HPDE6-E6E7 (cell line): ENCODE measurements around the gene LRPPRC.

ENCODE experiments used
- DNase-seq: peaks from one replicate; pipeline ENCODE4 v3.0.0; 2011; ENCODE audit warnings: missing footprints; ENCODE audit errors: extremely low spot score

The LRPPRC gene

DNA sequence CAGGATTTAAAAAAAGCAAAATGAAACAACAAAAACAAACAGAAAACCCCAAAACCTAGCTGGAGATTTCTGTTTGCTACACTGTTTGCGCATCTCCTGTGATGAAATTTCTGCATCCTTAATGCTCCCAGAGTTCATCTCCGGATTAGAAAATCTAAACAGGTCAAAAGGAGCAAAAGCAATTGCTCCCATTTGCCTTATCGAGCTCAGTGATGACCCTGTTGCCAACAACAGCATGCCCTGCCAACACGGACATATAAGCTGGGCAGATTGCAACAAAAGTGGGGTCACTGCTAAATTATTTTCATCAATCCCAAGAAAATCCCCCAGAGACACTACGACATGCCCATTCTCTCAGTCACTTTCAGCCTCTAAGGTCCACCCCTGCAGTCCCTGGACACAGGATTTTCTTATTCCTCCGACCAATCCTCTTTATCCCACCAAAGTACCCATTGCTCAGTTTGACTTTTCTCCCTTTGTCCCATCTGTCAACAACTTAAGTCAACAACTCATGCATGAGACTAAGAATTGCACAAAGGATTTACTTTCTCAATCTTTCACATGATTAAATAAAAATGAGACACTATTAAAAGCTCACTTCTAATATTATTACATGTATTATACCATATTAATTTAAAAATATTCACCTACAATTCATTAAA lies 89.2 kb downstream of the LRPPRC start:
- no peak for DNase-seq

DNA sequence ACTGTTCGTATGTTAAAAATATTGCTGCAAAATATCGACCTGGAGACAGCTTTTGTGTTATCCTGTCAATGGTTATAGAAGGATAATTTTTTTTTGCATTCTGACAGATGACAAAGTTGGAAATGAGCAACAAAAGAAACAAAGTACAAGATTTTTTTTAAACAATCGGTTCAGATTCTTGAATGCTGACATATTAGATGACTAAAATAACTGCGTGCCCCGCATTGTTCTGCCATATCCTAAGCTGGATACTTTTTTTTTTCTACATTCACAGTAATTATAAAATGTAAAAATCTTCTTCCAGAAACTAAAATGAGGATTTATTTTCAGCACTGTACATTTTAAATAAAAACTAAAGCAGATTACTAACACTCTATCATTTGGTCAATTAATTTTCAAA lies 89.9 kb downstream of the LRPPRC start:
- DNase-seq: no peak

DNA sequence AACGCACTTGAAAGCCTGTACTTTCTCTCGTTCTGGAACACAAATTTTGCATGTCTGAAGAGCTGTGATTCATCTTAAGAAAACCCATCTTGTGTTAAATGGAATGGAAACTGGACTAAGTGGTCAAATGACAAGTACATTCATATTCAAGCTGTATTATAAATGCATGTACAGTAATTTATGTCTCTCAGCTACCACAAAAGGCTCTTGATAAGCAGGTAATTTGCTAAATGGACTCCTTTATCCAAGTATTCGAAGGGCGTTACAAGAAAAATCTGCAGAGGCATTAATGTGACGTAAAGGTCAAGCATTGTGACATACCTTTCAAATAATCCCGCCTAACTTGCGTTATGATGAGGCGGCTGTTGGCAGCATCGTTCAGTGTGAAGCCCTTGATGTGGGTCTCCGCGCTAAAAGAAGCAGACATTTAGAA lies 90.4 kb downstream of the LRPPRC start:
- DNase-seq: no peak

DNA sequence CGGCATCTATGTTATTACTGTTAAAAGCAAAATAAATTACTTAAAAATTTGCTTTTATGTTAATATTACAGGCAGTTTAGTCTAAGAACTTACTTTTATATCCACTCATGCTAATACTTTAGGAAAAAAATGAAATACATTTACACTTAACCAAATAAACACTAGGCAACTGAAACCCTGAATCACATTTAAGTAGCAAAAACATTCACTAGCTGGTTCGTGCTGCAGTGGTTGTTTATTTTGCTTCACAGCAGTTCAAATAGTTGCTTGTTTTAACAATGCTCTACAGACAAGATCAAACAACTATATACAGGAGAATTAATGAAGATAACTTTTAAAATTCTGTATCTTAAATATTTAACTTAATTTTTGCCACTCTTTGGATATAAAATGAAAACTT lies 96.2 kb downstream of the LRPPRC start:
- DNase-seq: no peak

DNA sequence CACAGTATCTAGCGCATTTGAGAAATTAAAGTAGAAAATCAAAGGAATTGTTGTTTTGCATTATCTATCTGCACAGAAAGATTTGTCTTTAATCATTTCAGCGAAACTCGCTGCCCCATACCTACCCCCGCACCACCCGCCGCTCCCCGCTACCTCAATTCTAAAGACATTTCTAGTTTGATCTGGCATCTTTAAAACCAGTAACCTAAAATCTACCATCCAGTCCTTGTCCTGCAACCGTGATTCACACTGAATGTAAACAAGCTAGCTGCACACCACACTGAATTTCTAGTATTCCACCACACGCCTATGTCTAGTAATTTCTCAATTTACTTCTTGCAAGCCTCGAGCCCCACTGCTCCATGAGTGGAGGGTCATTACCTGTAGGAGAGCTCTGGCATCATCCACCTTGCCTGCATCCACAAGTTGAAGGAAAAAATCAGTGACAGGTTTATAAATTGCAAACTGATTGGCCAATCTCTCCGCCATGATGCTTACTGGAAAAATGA lies 96.9 kb downstream of the LRPPRC start:
- no peak for DNase-seq

DNA sequence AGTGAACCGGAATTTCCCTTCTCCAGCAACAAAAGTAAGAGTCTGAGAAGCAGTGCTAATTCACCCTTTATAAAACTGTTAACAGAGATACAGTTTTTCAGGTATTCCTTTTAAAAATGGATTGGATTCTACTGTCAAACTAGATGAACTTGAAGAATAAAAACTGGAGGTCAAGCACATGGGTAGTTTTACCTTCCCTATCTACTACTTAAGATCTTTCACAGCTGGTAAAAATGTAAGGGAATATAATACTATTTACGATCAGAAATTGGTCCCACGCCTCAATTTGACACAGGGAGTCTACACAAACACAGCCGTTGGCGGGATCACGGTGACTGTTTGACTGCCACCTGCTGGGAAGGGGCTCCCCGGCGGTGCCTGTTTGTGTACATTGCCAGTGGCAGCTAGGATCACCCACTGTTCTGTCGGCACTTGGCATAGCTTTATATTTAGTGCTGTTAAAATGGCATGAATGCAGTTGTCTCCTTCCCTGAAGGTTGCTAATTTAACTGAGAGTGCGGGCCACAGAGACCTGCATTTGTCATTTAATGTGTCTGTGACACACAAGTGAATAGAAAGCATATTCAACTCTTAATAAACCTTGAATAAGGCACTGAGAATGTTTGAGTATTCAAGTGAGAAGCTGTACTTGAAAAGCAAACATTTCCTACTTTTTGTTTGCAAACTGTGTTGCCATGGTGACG lies 97.5 kb downstream of the LRPPRC start:
- no peak for DNase-seq

DNA sequence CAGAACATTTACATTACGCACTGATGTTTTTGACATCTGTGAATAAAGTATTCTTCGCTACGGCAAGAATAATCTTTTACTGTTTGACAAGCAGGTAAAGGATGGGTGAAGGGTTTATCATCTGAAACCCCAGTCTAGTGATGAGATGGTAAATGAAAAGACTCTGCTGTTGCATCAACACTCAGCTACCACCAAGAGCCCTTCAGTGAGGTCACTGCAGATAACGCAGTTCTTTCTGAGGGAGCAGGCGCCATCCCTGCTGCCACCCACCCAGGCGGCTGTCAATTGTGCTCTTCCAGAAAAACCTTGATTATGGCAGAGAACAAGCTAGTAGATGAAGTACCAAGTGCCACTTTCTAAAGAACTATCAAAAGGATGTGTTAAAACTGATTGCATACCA lies 98.3 kb downstream of the LRPPRC start:
- no peak for DNase-seq

DNA sequence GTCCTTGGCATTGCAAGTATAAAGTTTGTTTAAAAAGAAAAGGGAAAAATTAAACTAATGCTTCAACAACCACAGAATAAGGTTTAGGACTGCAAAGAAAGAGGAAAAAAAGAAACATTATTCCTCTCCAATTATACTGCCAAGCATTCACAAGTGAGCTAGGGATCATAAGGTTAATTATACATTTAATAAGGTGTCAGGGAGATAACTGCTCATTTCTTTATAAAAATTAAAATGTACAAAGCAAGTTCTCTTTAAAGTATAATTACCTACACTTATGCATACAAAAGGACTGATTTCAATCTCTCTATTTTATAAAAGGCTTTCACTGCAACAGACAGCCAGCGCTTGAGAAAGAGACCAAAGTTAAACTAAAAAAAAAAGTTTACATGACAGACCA lies 98.9 kb downstream of the LRPPRC start:
- no peak for DNase-seq

DNA sequence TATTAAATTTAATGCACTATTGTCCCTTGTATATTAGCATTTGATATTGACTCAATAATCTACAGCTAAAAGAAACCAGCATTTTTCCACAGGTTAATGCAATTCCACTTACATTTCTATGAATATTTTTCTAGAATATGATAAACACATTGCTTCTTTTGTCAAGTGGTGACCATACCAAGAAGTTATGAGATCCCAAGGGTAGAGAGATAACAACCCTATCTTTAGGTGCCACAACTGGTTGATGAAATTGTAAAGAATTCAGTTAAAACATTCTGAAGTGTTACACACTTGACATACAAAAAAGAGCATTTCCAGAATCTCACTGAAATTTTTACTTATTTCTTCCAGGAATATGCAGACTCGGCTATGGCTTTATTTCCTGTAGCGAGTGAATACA lies 101.0 kb downstream of the LRPPRC start:
- DNase-seq: no peak

DNA sequence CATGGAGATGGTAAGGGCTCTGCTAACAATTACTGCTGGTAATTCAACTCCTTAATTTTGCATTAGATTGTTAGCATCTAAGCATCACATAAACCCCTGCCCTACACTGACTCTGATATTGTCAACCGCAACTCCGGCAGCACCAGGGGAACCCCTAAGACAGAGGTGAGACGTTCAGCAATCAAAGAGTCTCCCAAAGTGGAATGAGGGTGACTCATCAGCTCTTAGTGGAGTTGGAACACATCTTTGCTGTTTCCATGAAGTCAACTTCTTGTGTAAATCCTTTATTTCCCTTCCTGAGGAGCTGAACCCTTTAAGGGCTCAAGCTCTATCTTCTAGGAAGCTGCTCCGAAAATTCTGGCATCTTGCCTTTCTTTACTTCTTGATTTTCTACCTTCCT lies 104.9 kb downstream of the LRPPRC start:
- no peak for DNase-seq

DNA sequence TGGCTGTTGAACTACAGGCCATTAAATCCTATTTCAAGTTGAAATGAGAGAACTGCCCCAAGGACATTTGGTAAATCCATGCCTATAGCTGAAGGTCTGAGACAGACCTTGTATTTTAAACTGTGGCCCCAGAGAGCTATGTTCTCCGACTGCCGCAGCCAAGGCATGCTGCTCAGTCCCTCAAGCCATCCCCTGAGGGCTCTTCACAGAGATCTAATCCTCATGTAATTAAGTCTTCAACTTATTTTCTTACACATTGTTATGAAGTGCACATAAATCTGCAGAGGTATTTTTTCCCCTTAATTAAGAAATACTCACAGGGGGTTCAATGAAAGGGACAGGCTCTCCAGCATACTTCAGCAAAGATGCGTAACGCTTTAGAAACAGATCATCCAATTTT lies 106.4 kb downstream of the LRPPRC start:
- DNase-seq: no peak

DNA sequence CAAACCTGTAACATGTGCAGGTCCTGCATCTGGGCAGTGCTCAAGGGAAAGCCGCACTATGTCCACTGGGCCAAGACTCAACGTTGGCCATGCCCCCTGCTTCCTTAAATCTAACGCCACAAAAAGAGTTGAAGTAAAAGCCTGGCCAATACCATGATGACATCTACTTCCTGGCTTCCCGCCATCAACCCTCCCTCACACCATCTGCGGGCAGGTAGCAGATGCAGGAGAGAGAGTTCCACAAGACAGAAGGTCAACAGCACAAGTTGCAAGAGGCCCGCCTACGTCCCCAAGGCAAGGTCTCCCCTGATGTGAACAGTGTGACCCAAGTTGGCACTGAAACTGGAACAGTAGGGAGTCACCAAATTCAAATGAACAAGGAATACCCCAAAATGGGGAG lies 108.6 kb downstream of the LRPPRC start:
- DNase-seq: no peak

DNA sequence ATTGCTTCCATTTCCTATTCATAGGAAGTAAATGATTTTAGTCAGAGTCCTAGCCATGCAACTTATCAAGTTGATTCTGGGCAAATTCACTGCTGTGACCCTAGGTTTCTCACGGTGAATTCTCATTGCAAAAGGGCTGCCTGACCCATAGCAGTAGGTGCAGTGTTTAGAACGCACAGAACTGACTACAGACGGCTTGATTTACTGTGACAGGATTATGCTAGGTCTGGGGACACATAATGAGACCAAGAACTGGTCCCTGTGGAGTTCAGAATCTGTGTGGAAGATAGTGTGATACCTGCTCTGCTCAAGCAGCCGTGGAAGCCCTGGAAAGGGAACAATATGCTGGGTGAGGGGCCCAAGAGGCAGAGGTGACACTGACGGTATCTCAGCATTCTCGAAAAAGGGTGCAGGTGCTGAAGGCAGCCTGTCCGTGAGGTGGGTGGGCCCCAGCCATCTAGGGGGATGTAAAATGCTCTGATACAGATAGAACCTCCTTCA lies 110.6 kb downstream of the LRPPRC start:
- no peak for DNase-seq

DNA sequence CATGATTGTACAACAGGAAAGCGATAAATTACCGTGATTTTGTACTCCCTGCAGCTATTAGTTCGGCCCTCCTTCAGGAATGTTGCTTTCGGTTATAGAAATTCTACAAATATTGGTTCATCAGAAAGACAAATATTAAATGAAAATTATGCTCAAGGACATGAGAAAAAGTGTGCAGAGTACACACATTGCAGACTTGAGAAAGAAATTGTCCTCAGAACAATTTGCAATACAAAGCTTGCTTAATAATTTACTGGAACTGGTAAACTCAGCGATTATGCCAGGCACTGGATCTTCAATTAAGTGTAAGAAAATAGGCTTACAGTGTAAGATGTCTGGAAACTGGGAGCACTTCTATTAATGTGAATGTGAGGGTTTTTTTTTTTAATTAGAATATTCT lies 111.1 kb downstream of the LRPPRC start:
- DNase-seq: no peak

DNA sequence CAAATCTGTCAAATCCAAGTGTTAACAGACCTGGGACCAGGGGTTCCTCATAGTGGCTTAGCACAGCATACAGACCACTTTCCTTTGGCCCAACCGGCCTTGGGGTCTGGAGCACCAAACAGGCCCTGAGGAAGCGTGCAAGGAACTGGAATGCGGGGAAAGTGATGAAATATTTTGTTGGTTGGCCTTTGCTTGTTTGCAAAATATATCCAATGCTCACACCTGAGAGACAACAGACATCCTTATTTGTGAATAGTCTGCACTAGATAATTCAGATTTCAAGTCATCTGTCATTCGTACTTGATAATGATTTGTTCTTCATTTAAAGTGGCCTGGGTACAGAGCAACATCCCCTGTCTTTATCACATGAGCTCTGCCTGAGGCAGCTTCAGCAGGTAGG lies 113.5 kb downstream of the LRPPRC start:
- DNase-seq: no peak

DNA sequence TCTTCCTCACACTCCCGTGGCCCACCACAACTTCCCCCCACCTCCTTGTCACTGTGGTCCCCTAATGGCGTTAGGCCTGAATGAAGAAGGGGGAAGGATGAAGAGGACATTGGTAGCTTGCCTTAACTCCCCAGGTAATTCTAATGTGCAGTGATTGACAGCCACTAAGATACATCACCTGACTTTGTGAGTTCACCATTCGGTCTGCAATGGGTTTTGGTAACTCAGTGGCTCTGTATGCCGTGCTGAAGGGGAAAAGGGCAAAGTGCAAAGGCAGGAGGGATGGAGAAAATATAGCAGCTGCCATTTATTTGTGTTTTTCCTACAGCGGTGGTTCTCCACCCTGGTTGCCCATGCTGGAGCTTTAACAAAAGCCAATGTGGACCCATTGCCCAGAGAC lies 114.8 kb downstream of the LRPPRC start:
- no peak for DNase-seq

DNA sequence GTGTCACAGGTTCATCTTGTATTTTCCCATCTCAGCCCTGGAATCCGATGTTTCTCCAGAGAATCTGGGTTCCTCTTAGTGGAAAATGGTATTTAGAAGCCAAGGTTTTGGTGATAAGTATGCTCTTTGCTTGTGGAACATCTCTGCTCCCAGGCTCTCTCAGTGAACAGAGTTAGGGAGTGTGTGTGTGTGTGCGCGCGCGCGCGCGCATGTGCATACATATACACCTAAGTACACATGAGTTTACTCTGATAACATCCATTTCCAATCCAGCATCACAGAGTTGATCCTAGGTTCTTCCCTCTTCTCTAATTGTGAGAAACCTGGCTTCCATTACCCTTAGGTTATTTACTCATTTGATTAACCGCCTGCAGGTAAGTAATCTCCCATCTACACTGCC lies 115.3 kb downstream of the LRPPRC start:
- no peak for DNase-seq

DNA sequence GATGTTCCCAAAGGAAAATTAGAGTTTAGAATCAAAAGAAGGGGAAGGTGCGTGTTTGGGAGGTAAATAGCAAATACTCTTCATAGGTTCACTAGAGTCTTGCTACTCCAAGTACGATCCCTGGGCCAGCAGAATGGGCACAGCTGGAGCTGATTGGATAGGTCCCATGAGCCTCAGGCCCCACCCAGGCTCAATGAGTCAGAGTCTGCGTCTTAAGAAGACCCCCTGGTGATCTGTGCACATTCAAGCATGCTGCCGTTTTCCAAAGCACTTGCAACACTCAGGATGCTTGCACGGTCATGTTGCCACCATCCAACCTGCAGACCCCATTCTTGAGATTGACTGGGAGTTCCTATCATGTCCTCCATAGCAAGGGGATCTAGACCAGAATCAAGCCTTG lies 116.5 kb downstream of the LRPPRC start:
- DNase-seq: no peak

DNA sequence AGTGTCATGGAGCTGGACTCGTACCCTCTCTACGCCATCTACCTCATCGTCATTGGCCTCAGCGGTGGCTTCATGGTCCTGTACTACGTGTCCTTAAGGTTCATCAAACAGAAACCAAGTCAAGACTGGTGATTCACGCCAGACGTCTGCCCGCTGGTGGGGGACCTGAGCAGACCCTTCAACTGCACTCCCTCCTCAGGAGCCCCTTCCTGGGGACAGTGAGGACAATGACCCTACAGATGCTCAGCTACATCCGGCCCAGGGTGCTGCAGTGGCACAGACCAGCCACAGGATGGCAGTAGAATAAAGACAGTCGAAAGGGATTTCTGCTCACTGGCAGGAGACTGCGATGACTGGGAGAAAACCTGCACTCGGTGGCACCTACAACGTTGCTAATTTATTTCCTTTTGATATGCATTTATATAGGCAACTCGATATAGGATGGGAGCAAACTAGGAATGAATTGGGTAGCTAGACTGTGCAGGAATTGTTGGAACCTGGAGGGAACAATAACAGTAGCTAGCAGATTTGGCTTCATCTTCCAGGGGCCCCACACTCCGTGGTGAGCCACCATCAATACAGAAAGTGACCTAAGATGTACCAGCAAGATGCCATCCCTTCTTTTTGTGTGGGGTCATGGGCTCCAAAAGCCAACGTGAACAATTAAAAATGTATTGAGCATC lies 117.9 kb downstream of the LRPPRC start:
- DNase-seq: peak; percentile 66

DNA sequence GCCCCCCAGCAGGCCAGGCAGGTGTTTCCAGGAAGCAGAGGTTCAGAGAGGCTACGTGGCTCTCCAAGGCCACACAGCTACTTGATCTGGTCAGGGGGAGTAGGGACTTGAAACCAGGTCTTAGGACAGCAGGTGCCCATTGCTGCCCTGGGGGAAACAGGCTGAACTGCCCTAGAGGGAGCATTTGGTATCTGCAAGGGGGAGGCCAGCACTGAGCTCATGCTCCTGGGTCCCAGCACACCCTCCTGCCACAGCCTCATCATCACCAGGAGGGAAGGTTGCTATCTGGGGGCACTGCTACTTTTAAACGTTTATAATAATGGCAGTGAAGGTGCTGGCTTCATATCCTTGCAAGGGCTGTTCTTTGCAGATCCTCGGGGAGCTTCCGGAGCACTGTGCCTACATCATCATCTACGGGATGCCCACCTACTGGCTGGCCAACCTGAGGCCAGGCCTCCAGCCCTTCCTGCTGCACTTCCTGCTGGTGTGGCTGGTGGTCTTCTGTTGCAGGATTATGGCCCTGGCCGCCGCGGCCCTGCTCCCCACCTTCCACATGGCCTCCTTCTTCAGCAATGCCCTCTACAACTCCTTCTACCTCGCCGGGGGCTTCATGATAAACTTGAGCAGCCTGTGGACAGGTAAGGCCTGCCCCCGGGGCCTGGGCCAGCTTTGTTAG lies 120.9 kb downstream of the LRPPRC start:
- DNase-seq: no peak

DNA sequence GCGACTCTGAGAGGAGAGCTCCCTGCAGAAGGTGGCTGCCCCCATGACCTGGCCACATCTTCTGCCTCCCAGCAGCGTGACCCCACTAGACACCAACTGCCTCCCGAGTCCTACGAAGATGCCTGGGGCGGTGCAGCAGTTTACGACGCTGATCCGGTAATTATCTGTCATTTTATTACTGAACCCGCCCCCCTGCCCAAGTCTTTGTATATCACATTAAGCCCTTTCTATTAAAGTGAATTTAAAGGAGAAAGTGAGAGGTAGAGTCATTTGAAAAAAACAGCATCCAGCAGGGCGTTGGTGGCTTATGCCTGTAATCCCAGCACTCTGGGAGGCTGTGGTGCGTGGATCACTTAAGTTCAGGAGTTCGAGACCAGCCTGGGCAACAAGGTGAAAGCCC lies 123.6 kb downstream of the LRPPRC start:
- DNase-seq: no peak

DNA sequence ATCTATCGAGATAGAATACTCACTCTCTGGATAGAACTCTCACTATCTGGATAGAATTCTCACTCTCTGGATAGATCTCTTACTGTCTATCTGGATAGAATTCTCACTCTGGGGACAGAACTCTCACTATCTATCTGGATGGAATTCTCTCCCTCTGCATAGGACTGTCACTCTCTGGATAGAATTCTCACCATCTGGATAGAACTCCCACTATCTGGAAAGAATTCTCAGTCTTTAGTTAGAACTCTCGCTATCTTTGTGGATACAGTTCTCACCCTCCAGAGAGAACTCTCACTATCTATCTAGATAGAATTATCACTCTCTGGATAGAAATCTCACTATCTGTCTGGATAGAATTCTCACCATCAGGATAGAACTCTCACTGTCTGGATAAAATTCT lies 140.5 kb downstream of the LRPPRC start:
- no peak for DNase-seq
